Muscle of leg (tissue), 11 donors: ENCODE data around the gene SNCB. TPM values are rescaled to one million over a fixed set of nuclear protein-coding genes. Genes with fewer than 3 reads are reported as not detected.

Source experiments
- DNase-seq: peaks from one replicate; pipeline ENCODE4 v3.0.0; 2013
- H3K27ac ChIP-seq: one replicate; pipeline ENCODE4 v1.5.1; 2013; ENCODE audit warnings: mild to moderate bottlenecking, low read length, control low read depth
- H3K27me3 ChIP-seq: one replicate; pipeline ENCODE4 v1.6.1; 2013; ENCODE audit warnings: low read length; ENCODE audit not compliant: control insufficient read depth, insufficient read depth
- H3K36me3 ChIP-seq: one replicate; pipeline ENCODE4 v1.6.1; 2013; ENCODE audit warnings: low read length; ENCODE audit not compliant: control insufficient read depth, insufficient read depth
- H3K4me1 ChIP-seq: one replicate; pipeline ENCODE4 v1.6.1; 2013; ENCODE audit warnings: low read length; ENCODE audit not compliant: control insufficient read depth, insufficient read depth
- H3K4me3 ChIP-seq: one replicate; pipeline ENCODE4 v1.5.1; 2013; ENCODE audit warnings: low read length, control low read depth
- H3K9me3 ChIP-seq: replicated peaks from 2 replicates; pipeline ENCODE4 v1.6.1; 2013; ENCODE audit warnings: low read depth, low read length; ENCODE audit not compliant: control insufficient read depth
- WGBS: methylation state at CpG from one replicate; pipeline ENCODE4 v1.1.5; 2013; ENCODE audit warnings: missing lambda C conversion rate; ENCODE audit not compliant: insufficient coverage; 5-methylcytosine and 5-hydroxymethylcytosine counted together
- polyA plus RNA-seq, 8 donors: library from polyadenylated mRNA; unstranded; fragments of 120-200 nt; gene quantifications; one replicate each; pipeline versions ENCODE4 v1.2.1 to v1.2.3, GENCODE V29; 2013; ENCODE audit warnings: inconsistent platforms in 1 of 8, low replicate concordance in 1 of 8; ENCODE audit not compliant: insufficient read length in 8 of 8, insufficient read depth in 1 of 8
- total RNA-seq: library from RNA; stranded (reverse); fragments of 120-200 nt; gene quantifications from one replicate; pipeline ENCODE4 v1.2.4, GENCODE V29; 2013

Gene SNCB
- total and polyA plus RNA-seq, 9 donors = 0.14 TPM; not detected in 8

- Histone ChIP-seq H3K4me3 (no peak overlapping the region), H3K27ac (no peak overlapping the region), H3K9me3 (no peaks in the 10 kb centered on the region), H3K27me3 (peaks cover 26% of the 10 kb centered on the region), H3K36me3 (peaks cover 11% of the 10 kb centered on the region), H3K4me1 (peaks cover 9% of the 10 kb centered on the region)
- DNase-seq = peak; percentile 79
- 40% methylated on average over 19 of the region's 33 CpGs for WGBS
Observed at GRCh38 chr5:176660860-176661641, 30.7 kb upstream of the SNCB start.

DNA sequence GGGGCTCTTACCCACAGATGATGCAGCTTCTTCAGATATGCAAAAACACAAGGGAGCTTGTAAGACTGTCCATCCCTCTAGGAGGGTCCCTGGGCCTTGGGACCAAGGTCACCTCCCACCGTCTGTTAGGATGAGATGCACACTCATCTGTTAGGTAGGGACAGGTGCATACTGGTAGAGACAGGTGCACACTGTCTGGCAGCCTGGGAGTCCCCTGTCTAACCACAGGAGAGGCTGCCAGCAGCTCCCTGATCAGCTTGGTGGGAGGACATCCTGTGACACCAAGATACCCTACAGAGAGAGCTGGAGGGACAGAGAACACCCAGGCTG lies 30.2 kb upstream of the SNCB start:
- Histone ChIP-seq H3K4me3 (no peak overlapping the region), H3K9me3 (no peaks in the 10 kb centered on the region), H3K4me1 (peaks cover 9% of the 10 kb centered on the region), H3K27me3 (peaks cover 22% of the 10 kb centered on the region), H3K27ac (no peak overlapping the region), H3K36me3 (peaks cover 11% of the 10 kb centered on the region)
- no peak for DNase-seq
- 20% methylated on average over 1 of the region's 1 CpG for WGBS

- H3K4me3 ChIP-seq = no peak overlapping the region
- no peak for DNase-seq
- WGBS = 93% methylated on average over 1 of the region's 4 CpGs
- H3K27ac ChIP-seq = no peak overlapping the region
- peaks cover 9% of the 10 kb centered on the region for H3K4me1 ChIP-seq
- peaks cover 14% of the 10 kb centered on the region for H3K36me3 ChIP-seq
- H3K9me3 ChIP-seq = no peaks in the 10 kb centered on the region
- peaks cover 17% of the 10 kb centered on the region for H3K27me3 ChIP-seq
Observed at GRCh38 chr5:176659860-176660461, 29.6 kb upstream of the SNCB start.

GRCh38 chr5:176659512-176659839 lies 29.1 kb upstream of the SNCB start:
- 82% methylated on average over 6 of the region's 7 CpGs for WGBS
- Histone ChIP-seq H3K27me3 (peaks cover 14% of the 10 kb centered on the region), H3K4me1 (peaks cover 9% of the 10 kb centered on the region), H3K9me3 (no peaks in the 10 kb centered on the region), H3K4me3 (no peak overlapping the region), H3K27ac (no peak overlapping the region), H3K36me3 (peaks cover 19% of the 10 kb centered on the region)
- DNase-seq = no peak

DNA sequence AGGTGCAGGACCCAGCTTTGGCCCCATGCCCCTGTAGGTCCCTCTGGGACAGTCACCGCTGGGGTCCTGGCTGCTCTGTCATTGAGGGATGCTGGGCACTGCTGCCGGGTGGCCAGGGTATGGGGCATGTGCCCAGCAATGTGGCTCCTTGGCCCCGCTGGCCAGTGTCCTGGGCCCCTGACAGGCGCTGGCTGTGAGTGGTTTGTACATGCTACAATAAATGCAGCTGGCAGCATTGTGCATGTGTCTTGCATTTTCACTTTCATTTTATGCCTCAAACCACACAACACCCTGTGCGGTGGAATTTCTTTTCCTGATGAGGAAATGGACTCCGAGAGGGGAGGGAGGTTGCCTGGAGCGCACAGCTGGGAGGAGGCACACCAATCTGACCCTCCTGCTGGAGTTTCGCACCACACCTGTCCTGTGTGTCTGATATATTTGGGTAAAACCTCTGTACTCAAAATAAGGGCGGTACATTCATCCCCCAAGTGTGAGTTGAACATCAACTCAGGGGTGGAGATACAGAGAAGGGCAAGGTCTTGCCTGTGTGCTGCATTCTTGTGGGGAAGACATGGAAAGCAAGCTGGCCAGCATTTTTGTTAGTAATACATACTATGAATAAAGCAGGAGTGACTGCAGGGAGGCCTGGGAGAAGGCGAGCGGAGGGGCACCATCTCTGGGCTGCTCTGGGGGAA lies 28.6 kb upstream of the SNCB start:
- Histone ChIP-seq H3K27me3 (peaks cover 9% of the 10 kb centered on the region), H3K4me1 (peaks cover 13% of the 10 kb centered on the region), H3K9me3 (no peaks in the 10 kb centered on the region), H3K27ac (no peak overlapping the region), H3K4me3 (no peak overlapping the region), H3K36me3 (peaks cover 23% of the 10 kb centered on the region)
- 49% methylated on average over 5 of the region's 11 CpGs for WGBS
- DNase-seq = peak; percentile 43

GRCh38 chr5:176658007-176658599 lies 27.8 kb upstream of the SNCB start:
- Histone ChIP-seq H3K27me3 (peaks cover 4% of the 10 kb centered on the region), H3K4me1 (peaks cover 20% of the 10 kb centered on the region), H3K4me3 (no peak overlapping the region), H3K9me3 (no peaks in the 10 kb centered on the region), H3K27ac (no peak overlapping the region), H3K36me3 (peaks cover 32% of the 10 kb centered on the region)
- 62% methylated on average over 4 of the region's 14 CpGs for WGBS
- peak; percentile 78 for DNase-seq

DNA sequence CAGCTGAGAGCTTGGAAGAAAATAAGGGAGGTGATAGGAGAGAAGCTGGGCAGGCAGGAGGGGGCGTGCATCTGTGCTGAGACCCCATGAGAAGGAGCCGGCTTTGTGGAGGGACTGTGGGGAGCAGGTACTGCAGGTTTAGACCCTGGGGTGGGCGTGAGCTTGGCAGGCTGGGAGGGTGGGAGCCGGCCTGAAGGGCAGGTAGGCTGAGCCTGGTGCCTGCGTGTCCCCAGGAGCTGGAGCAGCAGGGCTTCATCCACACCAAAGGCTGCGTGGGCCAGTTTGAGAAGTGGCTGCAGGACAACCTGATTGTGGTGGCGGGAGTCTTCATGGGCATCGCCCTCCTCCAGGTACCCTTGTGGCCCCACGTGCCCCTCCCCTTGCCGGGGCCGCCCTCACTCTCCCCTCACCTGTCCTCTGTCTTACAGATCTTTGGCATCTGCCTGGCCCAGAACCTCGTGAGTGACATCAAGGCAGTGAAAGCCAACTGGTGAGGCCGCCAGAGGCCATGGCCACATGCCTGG lies 26.2 kb upstream of the SNCB start:
- Histone ChIP-seq H3K27ac (no peak overlapping the region), H3K4me3 (no peak overlapping the region), H3K4me1 (peaks cover 28% of the 10 kb centered on the region), H3K36me3 (peaks cover 38% of the 10 kb centered on the region), H3K9me3 (no peaks in the 10 kb centered on the region), H3K27me3 (no peaks in the 10 kb centered on the region)
- no peak for DNase-seq
- WGBS = 83% methylated on average over 11 of the region's 13 CpGs

DNA sequence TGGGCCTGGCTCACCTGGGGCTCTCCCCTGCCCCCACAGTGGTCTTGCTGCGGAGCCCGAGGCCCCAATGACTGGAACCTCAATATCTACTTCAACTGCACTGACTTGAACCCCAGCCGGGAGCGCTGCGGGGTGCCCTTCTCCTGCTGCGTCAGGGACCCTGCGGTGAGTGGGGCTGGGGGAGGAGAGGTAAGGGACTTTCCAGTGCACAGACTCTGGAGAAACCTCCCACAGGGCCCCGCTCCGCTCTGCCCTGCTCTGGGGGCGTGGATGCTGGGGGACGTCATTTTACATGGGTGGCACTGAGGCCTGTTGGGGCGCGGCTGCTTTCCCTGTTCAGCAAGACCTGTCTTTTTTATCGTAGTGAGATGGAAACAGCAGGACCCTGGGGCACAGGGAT lies 24.5 kb upstream of the SNCB start:
- Histone ChIP-seq H3K4me1 (peaks cover 45% of the 10 kb centered on the region), H3K27ac (no peak overlapping the region), H3K27me3 (no peaks in the 10 kb centered on the region), H3K4me3 (no peak overlapping the region), H3K36me3 (peaks cover 38% of the 10 kb centered on the region), H3K9me3 (no peaks in the 10 kb centered on the region)
- WGBS = no CpG with 5 or more reads among the region's 14 CpGs
- no peak for DNase-seq

DNA sequence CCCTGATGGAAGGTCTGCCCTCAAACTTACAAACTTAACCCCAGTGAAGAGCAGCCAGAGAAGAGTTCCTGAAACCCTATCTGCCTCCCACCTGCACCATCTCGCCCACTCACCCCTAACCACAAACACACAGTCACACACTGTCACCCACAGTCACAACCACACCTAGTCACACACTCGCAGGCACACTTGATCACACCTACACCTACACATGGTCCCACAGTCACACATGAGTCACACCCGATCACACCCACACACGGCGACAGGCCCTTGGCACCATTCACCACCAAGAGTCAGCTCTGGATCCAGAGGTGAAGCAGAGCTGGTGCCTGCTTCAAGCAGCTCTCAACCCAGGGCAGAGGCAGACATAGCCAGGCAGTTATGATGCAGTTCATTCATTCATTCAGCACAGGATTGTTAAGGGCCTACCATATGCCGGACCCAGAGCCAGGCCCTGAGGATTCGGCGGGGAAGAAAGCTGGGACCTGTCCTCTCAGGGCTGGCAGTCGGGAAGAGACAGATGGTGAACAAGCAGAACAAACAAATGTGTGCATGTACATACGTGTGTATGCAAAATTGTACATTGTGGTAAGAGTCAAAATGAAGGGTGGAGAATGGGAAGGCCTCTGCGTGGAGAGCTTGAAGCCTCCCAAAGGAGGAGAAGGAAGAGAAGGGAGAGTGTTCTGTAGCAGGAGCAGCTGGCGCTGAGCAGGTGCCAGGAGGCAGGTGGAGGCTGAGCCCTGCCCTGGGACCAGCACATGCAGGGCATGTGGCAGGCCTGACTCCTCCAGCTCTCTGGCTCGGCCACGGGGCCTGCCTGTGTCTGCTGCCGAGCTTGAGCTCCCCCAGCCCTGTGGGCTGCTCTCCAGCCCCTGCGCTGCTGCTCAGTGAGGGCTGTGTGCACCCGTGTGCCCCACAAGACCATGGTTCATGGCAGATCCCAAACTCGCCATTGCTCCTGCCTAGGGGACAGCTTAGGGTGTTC lies 23.4 kb upstream of the SNCB start:
- Histone ChIP-seq H3K27ac (peak overlapping the region; percentile 13), H3K27me3 (no peaks in the 10 kb centered on the region), H3K36me3 (peaks cover 38% of the 10 kb centered on the region), H3K4me1 (peaks cover 46% of the 10 kb centered on the region), H3K4me3 (no peak overlapping the region), H3K9me3 (no peaks in the 10 kb centered on the region)
- 81% methylated on average over 18 of the region's 18 CpGs for WGBS
- DNase-seq = peak; percentile 50
